A549 (cell line): ENCODE results near the gene TYRP1. TPM values are rescaled to one million over a fixed set of nuclear protein-coding genes. Genes with fewer than 3 reads are reported as not detected.

ENCODE experiments used
- ATAC-seq, 2 experiments: fragments of 200-7000 bp in 1 of 2; fragments of >200 bp in 1 of 2; cut with Nextera tagmentation in 1 of 2; cut with Tn5 transposase in 1 of 2; 3 replicates each; pipeline versions ENCODE4 v1.8.0 to v1.9.1; 2018 to 2020; ENCODE audit warnings: mild to moderate bottlenecking in 1 of 2, moderate library complexity in 1 of 2
- CTCF ChIA-PET: fragments of 300-600 bp; sonication (Branson Sonifier 250); formaldehyde crosslinking; extraction: SDS; loops from one replicate; lab custom pipeline; 2021; ENCODE audit warnings: antibody characterized with exemption, inconsistent platforms; lab: Yijun Ruan, JAX
- POLR2A ChIA-PET: fragments of 350-600 bp; formaldehyde crosslinking; extraction: SDS; loops from one replicate; lab custom pipeline; 2021; ENCODE audit warnings: antibody characterized with exemption, inconsistent platforms; lab: Yijun Ruan, JAX
- DNase-seq, 2 experiments: peaks; one replicate each; pipeline versions ENCODE4 v3.0.0 to v3.0.0-alpha.2; 2011 to 2016; ENCODE audit warnings: low read depth in 1 of 2, low spot score in 1 of 2
- FAIRE-seq: peaks from 2 replicates; lab custom pipeline; 2011; peaks lifted over from hg19 to GRCh38; lab: Jason Lieb, UNC
- H3K27ac ChIP-seq, 2 experiments: fragments of >200 bp; sonication (Bioruptor Twin); formaldehyde crosslinking; 3 replicates each; pipeline ENCODE4 v1.5.1; 2016 to 2017
- H3K4me1 ChIP-seq: fragments of >200 bp; sonication (Bioruptor Twin); formaldehyde crosslinking; 3 replicates; pipeline ENCODE4 v1.6.1; 2016
- H3K4me2 ChIP-seq: fragments of >200 bp; sonication (Bioruptor Twin); formaldehyde crosslinking; 3 replicates; pipeline ENCODE4 v1.6.1; 2016
- H3K4me3 ChIP-seq: fragments of >200 bp; sonication (Bioruptor Twin); formaldehyde crosslinking; 3 replicates; pipeline ENCODE4 v1.5.1; 2016
- H3K9me3 ChIP-seq: fragments of >200 bp; sonication (Bioruptor Twin); formaldehyde crosslinking; 3 replicates; pipeline ENCODE4 v1.6.1; 2016
- BHLHE40 ChIP-seq: IDR thresholded peaks from 2 replicates; pipeline ENCODE4 v1.6.1; 2012; ENCODE audit warnings: low read depth, low read length, inconsistent platforms
- EHMT2 ChIP-seq: fragments of 200-600 bp; sonication (generic); IDR thresholded peaks from 2 replicates; pipeline ENCODE4 v1.6.1; 2016; ENCODE audit warnings: antibody characterized with exemption, low read depth, mild to moderate bottlenecking, moderate library complexity
- EP300 ChIP-seq, 2 experiments: fragments of >200 bp; sonication (Bioruptor Twin); formaldehyde crosslinking; IDR thresholded peaks; 2 replicates in 1 of 2; 3 replicates in 1 of 2; pipeline ENCODE4 v1.6.1; 2016 to 2017
- FOSL2 ChIP-seq, 2 experiments: fragments of 450-650 bp in 1 of 2; fragments of >200 bp in 1 of 2; sonication (Bioruptor Twin) in 1 of 2; formaldehyde crosslinking; IDR thresholded peaks; 2 replicates each; pipeline versions ENCODE4 v1.5.0 to v1.6.1; 2016 to 2020; ENCODE audit warnings: mild to moderate bottlenecking in 1 of 2, moderate library complexity in 1 of 2
- FOXS1 ChIP-seq: fragments of 250-450 bp; sonication (Bioruptor Pico); IDR thresholded peaks from 2 replicates; pipeline ENCODE4 v1.5.0; 2020; ENCODE audit warnings: mild to moderate bottlenecking, moderate library complexity
- HES2 ChIP-seq: fragments of >200 bp; sonication (Bioruptor Twin); formaldehyde crosslinking; IDR thresholded peaks from 2 replicates; pipeline ENCODE4 v1.6.1; 2016
- HMGXB4 ChIP-seq: fragments of 250-450 bp; sonication (Bioruptor Pico); IDR thresholded peaks from 2 replicates; pipeline ENCODE4 v1.5.0; 2021; ENCODE audit warnings: mild to moderate bottlenecking, moderate library complexity, borderline replicate concordance
- HOXB13 ChIP-seq: fragments of 250-450 bp; sonication (Bioruptor Pico); IDR thresholded peaks from 2 replicates; pipeline ENCODE4 v1.5.0; 2020; ENCODE audit warnings: low read depth, mild to moderate bottlenecking, moderate library complexity
- HOXB5 ChIP-seq: fragments of 250-450 bp; sonication (Bioruptor Pico); IDR thresholded peaks from 2 replicates; pipeline ENCODE4 v1.5.0; 2020; ENCODE audit warnings: mild to moderate bottlenecking, moderate library complexity
- KDM5A ChIP-seq: fragments of 200-600 bp; sonication (generic); IDR thresholded peaks from 2 replicates; pipeline ENCODE4 v1.6.1; 2016; ENCODE audit warnings: antibody characterized with exemption, mild to moderate bottlenecking
- MAX ChIP-seq: IDR thresholded peaks from 2 replicates; pipeline ENCODE4 v1.6.1; 2012
- MYC ChIP-seq: IDR thresholded peaks from 2 replicates; pipeline ENCODE4 v1.6.1; 2012; ENCODE audit warnings: mild to moderate bottlenecking, inconsistent platforms, low read length, improper control_type of control experiment, borderline replicate concordance
- NPAS2 ChIP-seq: fragments of 250-450 bp; sonication (Bioruptor Pico); IDR thresholded peaks from 2 replicates; pipeline ENCODE4 v1.8.0; 2022; ENCODE audit warnings: mild to moderate bottlenecking, moderate library complexity, borderline replicate concordance
- NR3C1 ChIP-seq: fragments of >200 bp; sonication (Bioruptor Twin); formaldehyde crosslinking; IDR thresholded peaks from 3 replicates; pipeline ENCODE4 v1.6.1; 2017
- POLR2AphosphoS2 ChIP-seq: conservative IDR thresholded peaks from 2 replicates; pipeline ENCODE4 v1.6.1; 2012; ENCODE audit warnings: low read length, improper control_type of control experiment, inconsistent platforms
- RCOR1 ChIP-seq: fragments of 150-350 bp; IDR thresholded peaks from 2 replicates; pipeline ENCODE4 v1.6.1; 2014; ENCODE audit warnings: antibody characterized with exemption, low read length, low read depth
- REST ChIP-seq: fragments of 200-600 bp; sonication (generic); IDR thresholded peaks from 2 replicates; pipeline ENCODE4 v1.6.1; 2016; ENCODE audit warnings: antibody characterized with exemption, mild to moderate bottlenecking, moderate library complexity
- RNF2 ChIP-seq: fragments of 200-600 bp; sonication (generic); IDR thresholded peaks from 2 replicates; pipeline ENCODE4 v1.6.1; 2016; ENCODE audit warnings: low read depth, mild to moderate bottlenecking, antibody characterized with exemption, moderate library complexity, borderline replicate concordance
- TP53 ChIP-seq: fragments of 250-450 bp; sonication (Bioruptor Pico); IDR thresholded peaks from 2 replicates; pipeline ENCODE4 v1.5.0; 2021; ENCODE audit warnings: mild to moderate bottlenecking, moderate library complexity
- ZC3H11A ChIP-seq: fragments of 450-650 bp; IDR thresholded peaks from 2 replicates; pipeline ENCODE4 v1.6.1; 2014; ENCODE audit warnings: antibody characterized with exemption, mild to moderate bottlenecking
- ZSCAN20 ChIP-seq: fragments of 250-450 bp; sonication (Bioruptor Pico); IDR thresholded peaks from 2 replicates; pipeline ENCODE4 v1.8.0; 2022; ENCODE audit warnings: mild to moderate bottlenecking, moderate library complexity
- WGBS: methylation state at CpG from one replicate; pipeline ENCODE4 v1.1.6; 2017; ENCODE audit errors: missing lambda C conversion rate; 5-methylcytosine and 5-hydroxymethylcytosine counted together
- polyA minus RNA-seq: library from RNA; depleted of rRNA, polyadenylated mRNA; stranded (reverse); fragments of >200 nt; gene quantifications from 2 replicates; pipeline ENCODE4 v1.2.3, GENCODE V29; 2011; rRNA and poly(A)+ RNA removed
- polyA plus RNA-seq, 4 experiments: library from polyadenylated mRNA; depleted of rRNA in 3 of 4; stranded (reverse); fragments of >200 nt; fragmentation: RNase III in 1 of 4; extraction: RNeasy Plus Mini Kit Qiagen cat#74134 plus additional on column Dnase treatment in 1 of 4; gene quantifications; 2 replicates in 3 of 4; 3 replicates in 1 of 4; pipeline ENCODE4 v1.2.3, GENCODE V29; 2011 to 2017
- TF ChIP-seq, protein P1 (sequence below): fragments of >200 bp; sonication (Bioruptor Twin); formaldehyde crosslinking; IDR thresholded peaks from 3 replicates; pipeline ENCODE4 v1.5.1; 2016
- TF ChIP-seq, protein P2 (sequence below): IDR thresholded peaks from 2 replicates; pipeline ENCODE4 v1.6.1; 2012; ENCODE audit warnings: low read depth, borderline replicate concordance
- TF ChIP-seq, protein P3 (sequence below): fragments of 250-450 bp; sonication (Bioruptor Pico); IDR thresholded peaks from 2 replicates; pipeline ENCODE4 v1.5.0; 2020; ENCODE audit warnings: low read depth, mild to moderate bottlenecking, moderate library complexity

The TYRP1 gene
- polyA plus RNA-seq (2011; rRNA removed) (0.12 and 0.17 TPM in 2 replicates), polyA plus RNA-seq (2017; fragmentation: RNase III; extraction: RNeasy Plus Mini Kit Qiagen cat#74134 plus additional on column Dnase treatment) (0.12 TPM in 2 of 3 replicates, not detected in the other), polyA minus RNA-seq (not detected in 2 replicates)
- not detected in 2 replicates for polyA plus RNA-seq (2012; cell fraction: cytosol; rRNA removed)
- polyA plus RNA-seq (2012; cell fraction: nucleus; rRNA removed) = not detected in 2 replicates

DNA sequence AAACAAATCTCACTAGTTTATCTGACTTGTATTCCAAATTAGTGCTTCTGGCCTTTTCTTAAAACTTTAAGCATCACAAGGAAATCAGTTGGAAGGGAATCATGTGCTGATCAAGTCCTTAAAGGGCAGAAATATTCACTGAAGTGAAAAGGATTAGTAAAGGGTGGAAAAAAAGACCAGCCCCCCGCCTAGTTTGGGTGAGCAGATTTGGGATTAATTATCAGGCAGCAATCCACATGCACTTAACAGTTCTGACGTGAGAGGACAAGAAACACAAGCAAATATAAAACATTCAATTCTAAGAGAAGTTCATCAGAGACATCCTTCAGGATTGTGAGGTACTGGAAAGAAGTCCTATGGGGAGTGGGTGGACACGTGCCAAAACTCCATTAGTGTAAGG lies at the start of gene TYRP1:
TYRP1 (plus strand) TSS at position 245 of the 400 bp plus-strand sequence. CDS start 612 bp downstream, outside the sequence.
- DNase-seq = no peak
- no peaks in the 10 kb centered on the region for H3K9me3 ChIP-seq
- no peak for TF ChIP-seq REST
- TF ChIP-seq FOSL2 (IDR thresholded peaks at IDR 0.05) = no peak
- TF ChIP-seq FOSL2 (CRISPR knock-in tag; IDR thresholded peaks at IDR 0.05) = no peak
- no peak for TF ChIP-seq TP53 (CRISPR knock-in tag)
- no peak for TF ChIP-seq NR3C1
- TF ChIP-seq, protein P1, sequence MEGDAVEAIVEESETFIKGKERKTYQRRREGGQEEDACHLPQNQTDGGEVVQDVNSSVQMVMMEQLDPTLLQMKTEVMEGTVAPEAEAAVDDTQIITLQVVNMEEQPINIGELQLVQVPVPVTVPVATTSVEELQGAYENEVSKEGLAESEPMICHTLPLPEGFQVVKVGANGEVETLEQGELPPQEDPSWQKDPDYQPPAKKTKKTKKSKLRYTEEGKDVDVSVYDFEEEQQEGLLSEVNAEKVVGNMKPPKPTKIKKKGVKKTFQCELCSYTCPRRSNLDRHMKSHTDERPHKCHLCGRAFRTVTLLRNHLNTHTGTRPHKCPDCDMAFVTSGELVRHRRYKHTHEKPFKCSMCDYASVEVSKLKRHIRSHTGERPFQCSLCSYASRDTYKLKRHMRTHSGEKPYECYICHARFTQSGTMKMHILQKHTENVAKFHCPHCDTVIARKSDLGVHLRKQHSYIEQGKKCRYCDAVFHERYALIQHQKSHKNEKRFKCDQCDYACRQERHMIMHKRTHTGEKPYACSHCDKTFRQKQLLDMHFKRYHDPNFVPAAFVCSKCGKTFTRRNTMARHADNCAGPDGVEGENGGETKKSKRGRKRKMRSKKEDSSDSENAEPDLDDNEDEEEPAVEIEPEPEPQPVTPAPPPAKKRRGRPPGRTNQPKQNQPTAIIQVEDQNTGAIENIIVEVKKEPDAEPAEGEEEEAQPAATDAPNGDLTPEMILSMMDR = no peak
- TF ChIP-seq KDM5A = no peak
- no peak for TF ChIP-seq RCOR1
- TF ChIP-seq BHLHE40 = no peak
- no peak for TF ChIP-seq HMGXB4 (CRISPR knock-in tag)
- no peak for TF ChIP-seq NPAS2
- no peak for TF ChIP-seq ZSCAN20 (CRISPR knock-in tag)
- TF ChIP-seq EHMT2 = no peak
- no peak for TF ChIP-seq MYC
- TF ChIP-seq EP300 (IDR thresholded peaks at IDR 0.05) = no peak
- TF ChIP-seq, protein P2, sequence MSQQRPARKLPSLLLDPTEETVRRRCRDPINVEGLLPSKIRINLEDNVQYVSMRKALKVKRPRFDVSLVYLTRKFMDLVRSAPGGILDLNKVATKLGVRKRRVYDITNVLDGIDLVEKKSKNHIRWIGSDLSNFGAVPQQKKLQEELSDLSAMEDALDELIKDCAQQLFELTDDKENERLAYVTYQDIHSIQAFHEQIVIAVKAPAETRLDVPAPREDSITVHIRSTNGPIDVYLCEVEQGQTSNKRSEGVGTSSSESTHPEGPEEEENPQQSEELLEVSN = no peak
- TF ChIP-seq, all 56 proteins: peak for 0
- Histone ChIP-seq H3K27ac (no peak within 1 kb of the TSS), H3K4me3 (no peak within 1 kb of the TSS), H3K4me1 (0 out of 3 replicates have a peak, but pooled peaks cover 2% of the 10 kb centered on the region), H3K4me2 (no peak within 1 kb of the TSS)
- ATAC-seq = no peak
- POLR2A ChIA-PET = no interaction called here
- CTCF ChIA-PET = interaction anchor here (1.3 kb wide), 1 partner anchor 9 kb away, joined by 3 read pairs; no protein-coding TSS in a partner anchor
- 58% methylated on average over 3 of the region's 3 CpGs for WGBS
- FAIRE-seq = no peak

- H3K4me2 ChIP-seq = no peak overlapping the region
- H3K4me1 ChIP-seq = no peaks in the 10 kb centered on the region
- ATAC-seq (no peak), FAIRE-seq (no peak), DNase-seq (no peak)
- ChIA-PET POLR2A (no interaction called here), CTCF (no interaction called here)
- H3K4me3 ChIP-seq = no peak overlapping the region
- H3K27ac ChIP-seq = no peak overlapping the region
- no peaks in the 10 kb centered on the region for H3K9me3 ChIP-seq
- TF ChIP-seq BHLHE40 = no peak
- TF ChIP-seq ZC3H11A = no peak
- TF ChIP-seq, protein P2 = no peak
- TF ChIP-seq FOXS1 (CRISPR knock-in tag) = no peak
- TF ChIP-seq RNF2 = no peak
- no peak for TF ChIP-seq POLR2AphosphoS2
- TF ChIP-seq, protein P3, sequence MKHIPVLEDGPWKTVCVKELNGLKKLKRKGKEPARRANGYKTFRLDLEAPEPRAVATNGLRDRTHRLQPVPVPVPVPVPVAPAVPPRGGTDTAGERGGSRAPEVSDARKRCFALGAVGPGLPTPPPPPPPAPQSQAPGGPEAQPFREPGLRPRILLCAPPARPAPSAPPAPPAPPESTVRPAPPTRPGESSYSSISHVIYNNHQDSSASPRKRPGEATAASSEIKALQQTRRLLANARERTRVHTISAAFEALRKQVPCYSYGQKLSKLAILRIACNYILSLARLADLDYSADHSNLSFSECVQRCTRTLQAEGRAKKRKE (CRISPR knock-in tag) = no peak
- TF ChIP-seq HES2 = no peak
- no peak for TF ChIP-seq MAX
- no peak for TF ChIP-seq HOXB13 (CRISPR knock-in tag)
- no peak for TF ChIP-seq HOXB5
These were observed 49.5 kb upstream of the TYRP1 start for GRCh38 chr9:12643686-12644085.
